Calu3 (cell line): ENCODE results near the gene PKP4. TPM values are rescaled to one million over a fixed set of nuclear protein-coding genes. Genes with fewer than 3 reads are reported as not detected.
A peak's percentile ranks its signal among the peaks of the same experiment; 100 is the strongest.

Experiments
- BruUV-seq: library from RNA; stranded (reverse); fragments of 400-500 nt; replicated peaks from 2 replicates; lab custom pipeline; 2021; lab: Mats Ljungman, UMichigan
- CTCF ChIA-PET: fragments of 300-600 bp; sonication (Branson Sonifier 250); formaldehyde crosslinking; loops from one replicate; lab custom pipeline; 2022; ENCODE audit warnings: antibody characterized with exemption; lab: Charles Lee
- DNase-seq: peaks from one replicate; pipeline ENCODE4 v3.0.0; 2022
- H3K27ac Mint-ChIP-seq: one replicate; pipeline ENCODE4 v1.8.0; 2022; ENCODE audit warnings: mixed read lengths; ENCODE audit not compliant: unreplicated experiment
- H3K27me3 Mint-ChIP-seq: one replicate; pipeline ENCODE4 v1.8.0; 2022; ENCODE audit warnings: mixed read lengths; ENCODE audit not compliant: unreplicated experiment
- H3K36me3 Mint-ChIP-seq: one replicate; pipeline ENCODE4 v1.8.0; 2022; ENCODE audit warnings: mild to moderate bottlenecking, moderate library complexity, mixed read lengths; ENCODE audit not compliant: insufficient read depth, unreplicated experiment
- H3K4me1 Mint-ChIP-seq: one replicate; pipeline ENCODE4 v1.8.0; 2022; ENCODE audit warnings: mild to moderate bottlenecking, low read depth, mixed read lengths; ENCODE audit not compliant: unreplicated experiment
- H3K4me3 Mint-ChIP-seq: one replicate; pipeline ENCODE4 v1.8.0; 2022; ENCODE audit warnings: mild to moderate bottlenecking, low read depth, moderate library complexity, mixed read lengths; ENCODE audit not compliant: unreplicated experiment
- H3K9me3 Mint-ChIP-seq: one replicate; pipeline ENCODE4 v1.8.0; 2022; ENCODE audit warnings: low read depth, mixed read lengths; ENCODE audit not compliant: unreplicated experiment
- intact Hi-C: fragments of 100-400 bp; cut with micrococcal nuclease; formaldehyde crosslinking; loops from one replicate; pipeline ENCODE4 v1.10.0; 2022; ENCODE audit not compliant: unreplicated experiment
- total RNA-seq: library from RNA; stranded (reverse); gene quantifications from 2 replicates; pipeline ENCODE4 v1.2.3, GENCODE V29; 2022
- TF ChIP-seq, protein P1 (sequence below): fragments of 200-600 bp; IDR thresholded peaks from one replicate; pipeline ENCODE4 v1.8.0; 2022; ENCODE audit warnings: antibody characterized with exemption; ENCODE audit not compliant: unreplicated experiment

Gene PKP4
- total RNA-seq, 1 experiment from 2014 or later, result 137 TPM

DNA sequence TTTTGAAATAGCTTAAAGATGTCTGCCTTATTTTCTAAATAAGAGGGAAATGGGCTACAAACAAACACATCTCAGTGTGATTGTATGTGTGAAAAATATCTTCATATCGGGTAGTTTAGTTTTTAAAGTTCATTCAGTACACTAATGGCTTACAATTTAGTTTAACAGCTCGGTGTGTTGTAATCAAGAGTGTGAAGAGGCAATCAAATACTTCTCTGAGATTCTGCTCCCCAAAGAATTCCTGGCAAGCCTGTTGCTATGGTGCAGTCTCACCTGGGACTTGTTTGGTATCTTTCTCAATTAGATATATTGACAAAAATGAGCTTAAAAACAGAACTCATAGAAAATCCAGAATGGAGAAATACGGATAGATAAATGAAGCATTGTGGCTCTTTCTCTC lies 99.4 kb downstream of the PKP4 start:
- H3K4me3 Mint-ChIP-seq, result no peak overlapping the region
- DNase-seq, result no peak
- no peaks in the 10 kb centered on the region for H3K9me3 Mint-ChIP-seq
- TF ChIP-seq, protein P1, sequence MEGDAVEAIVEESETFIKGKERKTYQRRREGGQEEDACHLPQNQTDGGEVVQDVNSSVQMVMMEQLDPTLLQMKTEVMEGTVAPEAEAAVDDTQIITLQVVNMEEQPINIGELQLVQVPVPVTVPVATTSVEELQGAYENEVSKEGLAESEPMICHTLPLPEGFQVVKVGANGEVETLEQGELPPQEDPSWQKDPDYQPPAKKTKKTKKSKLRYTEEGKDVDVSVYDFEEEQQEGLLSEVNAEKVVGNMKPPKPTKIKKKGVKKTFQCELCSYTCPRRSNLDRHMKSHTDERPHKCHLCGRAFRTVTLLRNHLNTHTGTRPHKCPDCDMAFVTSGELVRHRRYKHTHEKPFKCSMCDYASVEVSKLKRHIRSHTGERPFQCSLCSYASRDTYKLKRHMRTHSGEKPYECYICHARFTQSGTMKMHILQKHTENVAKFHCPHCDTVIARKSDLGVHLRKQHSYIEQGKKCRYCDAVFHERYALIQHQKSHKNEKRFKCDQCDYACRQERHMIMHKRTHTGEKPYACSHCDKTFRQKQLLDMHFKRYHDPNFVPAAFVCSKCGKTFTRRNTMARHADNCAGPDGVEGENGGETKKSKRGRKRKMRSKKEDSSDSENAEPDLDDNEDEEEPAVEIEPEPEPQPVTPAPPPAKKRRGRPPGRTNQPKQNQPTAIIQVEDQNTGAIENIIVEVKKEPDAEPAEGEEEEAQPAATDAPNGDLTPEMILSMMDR, result no peak
- peaks cover 21% of the 10 kb centered on the region for H3K4me1 Mint-ChIP-seq
- no peaks in the 10 kb centered on the region for H3K27me3 Mint-ChIP-seq
- BruUV-seq, result no TSS peak
- CTCF ChIA-PET, result interaction anchor here (0.7 kb wide), 1 partner anchor 233 kb away, joined by 3 read pairs; no protein-coding TSS in a partner anchor
- peaks cover 4% of the 10 kb centered on the region for H3K36me3 Mint-ChIP-seq
- no peak overlapping the region for H3K27ac Mint-ChIP-seq
- intact Hi-C loops, result no loop called here

DNA sequence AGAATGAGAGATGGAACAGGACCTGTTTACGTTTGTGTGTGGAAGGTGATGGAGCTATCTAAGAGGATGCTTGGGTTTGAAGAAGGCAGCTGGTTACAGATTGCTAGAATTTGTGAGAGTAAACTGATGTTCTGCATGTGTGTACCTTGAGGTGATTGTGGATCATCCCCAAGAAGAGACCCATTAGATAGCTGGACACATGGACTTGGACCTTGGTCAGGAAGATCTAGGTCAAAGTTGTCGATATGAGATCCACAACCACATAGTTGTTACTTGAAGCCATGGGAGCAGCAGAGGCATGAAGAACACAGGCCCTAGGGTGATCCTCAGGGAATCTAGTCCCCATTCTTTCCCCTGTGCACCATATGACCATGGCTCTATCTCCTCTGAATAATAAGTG lies 101.0 kb downstream of the PKP4 start:
- H3K27ac Mint-ChIP-seq, result peak overlapping the region; percentile 43
- intact Hi-C loops, result no loop called here
- CTCF ChIA-PET, result no interaction called here
- no peaks in the 10 kb centered on the region for H3K27me3 Mint-ChIP-seq
- TF ChIP-seq, protein P1, result no peak
- no peaks in the 10 kb centered on the region for H3K9me3 Mint-ChIP-seq
- H3K4me1 Mint-ChIP-seq, result peaks cover 21% of the 10 kb centered on the region
- DNase-seq, result no peak
- no peak overlapping the region for H3K4me3 Mint-ChIP-seq
- no TSS peak for BruUV-seq
- peaks cover 4% of the 10 kb centered on the region for H3K36me3 Mint-ChIP-seq

DNA sequence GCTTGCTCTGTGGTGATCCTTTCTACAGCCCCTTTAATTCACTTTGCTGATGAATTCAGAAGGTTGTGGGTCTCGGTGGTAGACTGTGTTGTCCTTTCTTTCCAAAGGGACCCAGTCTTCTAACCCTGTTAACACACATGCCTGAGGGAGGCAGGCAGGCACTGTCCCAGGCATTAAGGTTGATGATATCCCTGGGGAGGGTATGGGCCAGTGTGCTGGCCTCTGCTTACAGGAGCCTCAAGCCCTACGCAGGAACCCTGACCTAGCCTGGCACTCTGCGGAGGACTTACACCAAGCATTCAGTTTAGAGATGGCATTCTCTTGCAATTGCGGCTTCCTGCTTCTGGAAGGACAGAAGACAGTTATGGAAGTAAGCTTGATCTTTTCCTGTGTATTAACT lies 102.5 kb downstream of the PKP4 start:
- peaks cover 21% of the 10 kb centered on the region for H3K4me1 Mint-ChIP-seq
- no TSS peak for BruUV-seq
- peaks cover 4% of the 10 kb centered on the region for H3K36me3 Mint-ChIP-seq
- DNase-seq, result no peak
- intact Hi-C loops, result no loop called here
- no peaks in the 10 kb centered on the region for H3K9me3 Mint-ChIP-seq
- H3K27ac Mint-ChIP-seq, result no peak overlapping the region
- TF ChIP-seq, protein P1, result no peak
- no peaks in the 10 kb centered on the region for H3K27me3 Mint-ChIP-seq
- no peak overlapping the region for H3K4me3 Mint-ChIP-seq
- CTCF ChIA-PET, result no interaction called here

DNA sequence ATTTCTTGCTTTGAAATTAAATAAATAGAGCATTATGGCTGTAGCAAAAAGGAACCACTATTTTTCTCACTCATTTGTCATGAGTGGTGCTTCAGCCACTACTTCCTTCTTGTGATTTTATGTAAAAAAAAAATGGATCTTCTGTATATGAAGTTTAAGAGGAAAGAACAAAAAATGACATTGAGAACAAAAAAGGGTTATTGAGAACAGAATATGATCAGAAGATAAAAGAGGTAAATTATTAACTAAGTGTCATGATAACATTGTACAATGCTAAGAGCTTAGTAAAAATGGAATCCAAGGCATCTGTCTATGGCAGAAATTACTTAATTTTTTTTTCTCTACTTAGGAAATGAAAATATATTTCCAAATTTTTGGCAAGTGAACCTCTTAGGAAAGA lies 103.5 kb downstream of the PKP4 start:
- no TSS peak for BruUV-seq
- no peaks in the 10 kb centered on the region for H3K27me3 Mint-ChIP-seq
- no peaks in the 10 kb centered on the region for H3K9me3 Mint-ChIP-seq
- peak overlapping the region; percentile 16 for H3K27ac Mint-ChIP-seq
- H3K4me1 Mint-ChIP-seq, result peaks cover 21% of the 10 kb centered on the region
- CTCF ChIA-PET, result interaction anchor here (0.7 kb wide), 1 partner anchor 20 kb away, joined by 3 read pairs; no protein-coding TSS in a partner anchor
- intact Hi-C loops, result no loop called here
- TF ChIP-seq, protein P1, result no peak
- peaks cover 4% of the 10 kb centered on the region for H3K36me3 Mint-ChIP-seq
- no peak for DNase-seq
- H3K4me3 Mint-ChIP-seq, result no peak overlapping the region
